GM12878 (cell line): Measurements from ENCODE around the gene C8G. TPM values are rescaled to one million over a fixed set of nuclear protein-coding genes. Genes with fewer than 3 reads are reported as not detected.

Experiments used
- ATAC-seq: fragments of 200-7000 bp; cut with Tn5 transposase; 3 replicates; pipeline ENCODE4 v1.9.1; 2020; ENCODE audit warnings: mild to moderate bottlenecking, moderate library complexity
- BruUV-seq: library from RNA; stranded (reverse); fragments of 400-500 nt; replicated peaks from 2 replicates; lab custom pipeline; 2021; lab: Mats Ljungman, UMichigan
- CTCF ChIA-PET: fragments of 300-600 bp; sonication (Branson Sonifier 250); formaldehyde crosslinking; extraction: SDS; loops from one replicate; lab custom pipeline; 2021; ENCODE audit warnings: inconsistent platforms; lab: Yijun Ruan, JAX
- POLR2A ChIA-PET: fragments of 350-600 bp; formaldehyde crosslinking; extraction: SDS; loops from one replicate; lab custom pipeline; 2021; ENCODE audit warnings: inconsistent platforms; lab: Charles Lee
- RAD21 ChIA-PET: fragments of 300-600 bp; sonication (Branson Sonifier 250); formaldehyde crosslinking; loops from one replicate; lab custom pipeline; 2023; ENCODE audit warnings: antibody characterized with exemption; ENCODE audit not compliant: unreplicated experiment; lab: Charles Lee
- SMC1A ChIA-PET: fragments of 300-600 bp; sonication (Branson Sonifier 250); formaldehyde crosslinking; loops from one replicate; lab custom pipeline; 2023; ENCODE audit not compliant: unreplicated experiment, uncharacterized antibody; lab: Charles Lee
- DNase-seq: peaks from one replicate; pipeline ENCODE4 v3.0.0-alpha.2; 2011; ENCODE audit warnings: low read depth, low spot score
- FAIRE-seq: peaks from 3 replicates; lab custom pipeline; 2011; peaks lifted over from hg19 to GRCh38; lab: Jason Lieb, UNC
- H2AFZ ChIP-seq: 2 replicates; pipeline ENCODE4 v1.6.0; 2011; ENCODE audit warnings: low read depth, low read length, control low read depth; ENCODE audit not compliant: control insufficient read depth
- H3K27ac ChIP-seq: 2 replicates; pipeline ENCODE4 v1.5.1; 2011; ENCODE audit warnings: control low read depth; ENCODE audit not compliant: control insufficient read depth, insufficient read depth
- H3K27me3 ChIP-seq, 2 experiments: replicated peaks in 1 of 2; 2 replicates each; pipeline versions ENCODE4 v1.6.0 to v1.6.1; 2011; ENCODE audit warnings: low read length in 1 of 2; ENCODE audit not compliant: control insufficient read depth in 2 of 2, insufficient read depth in 2 of 2
- H3K36me3 ChIP-seq, 2 experiments: 2 replicates each; pipeline ENCODE4 v1.5.1; 2011; ENCODE audit warnings: low read length in 1 of 2; ENCODE audit not compliant: control insufficient read depth in 2 of 2, insufficient read depth in 2 of 2
- H3K4me1 ChIP-seq: 2 replicates; pipeline ENCODE4 v1.6.1; 2011; ENCODE audit warnings: mild to moderate bottlenecking, low read length, moderate library complexity, mixed read lengths; ENCODE audit not compliant: control insufficient read depth, insufficient read depth
- H3K4me2 ChIP-seq: 2 replicates; pipeline ENCODE4 v1.6.0; 2011; ENCODE audit warnings: control low read depth; ENCODE audit not compliant: control insufficient read depth, insufficient read depth
- H3K4me3 ChIP-seq: fragments of 200-600 bp; sonication (generic); 2 replicates; pipeline ENCODE4 v1.5.1; 2016
- H3K79me2 ChIP-seq: 2 replicates; pipeline ENCODE4 v1.6.0; 2011; ENCODE audit warnings: low read length; ENCODE audit not compliant: control insufficient read depth, insufficient read depth
- H3K9ac ChIP-seq: 2 replicates; pipeline ENCODE4 v1.8.0; 2011; ENCODE audit warnings: low read length, control low read depth, mixed read lengths; ENCODE audit not compliant: control insufficient read depth, insufficient read depth
- H3K9me3 ChIP-seq: replicated peaks from 3 replicates; pipeline ENCODE4 v1.5.1; 2011; ENCODE audit warnings: mild to moderate bottlenecking, low read length; ENCODE audit not compliant: control insufficient read depth, insufficient read depth
- H4K20me1 ChIP-seq: 2 replicates; pipeline ENCODE4 v1.6.0; 2011; ENCODE audit not compliant: control insufficient read depth, insufficient read depth
- CBX5 ChIP-seq: sonication (generic); IDR thresholded peaks from 2 replicates; pipeline ENCODE4 v1.6.1; 2016; ENCODE audit warnings: low read depth, moderate library complexity, mild to moderate bottlenecking, inconsistent platforms
- E4F1 ChIP-seq: fragments of 450-650 bp; IDR thresholded peaks from 2 replicates; pipeline ENCODE4 v1.6.1; 2018; ENCODE audit warnings: borderline replicate concordance, mild to moderate bottlenecking; ENCODE audit not compliant: partially characterized antibody
- FOXM1 ChIP-seq: IDR thresholded peaks from 2 replicates; pipeline ENCODE4 v1.6.1; 2012; ENCODE audit warnings: low read depth, mild to moderate bottlenecking, inconsistent platforms, low read length, moderate library complexity
- JUNB ChIP-seq: IDR thresholded peaks from 2 replicates; pipeline ENCODE4 v1.6.1; 2016; ENCODE audit warnings: antibody characterized with exemption, mild to moderate bottlenecking
- KAT2A ChIP-seq: conservative IDR thresholded peaks from 2 replicates; pipeline ENCODE4 v1.6.1; 2011; ENCODE audit warnings: low read depth, low read length; ENCODE audit not compliant: control insufficient read depth
- NR2C2 ChIP-seq: IDR thresholded peaks from 2 replicates; pipeline ENCODE4 v1.6.1; 2011; ENCODE audit warnings: borderline replicate concordance, low read depth; ENCODE audit not compliant: control insufficient read depth, insufficient read length
- RAD21 ChIP-seq: IDR thresholded peaks from 2 replicates; pipeline ENCODE4 v1.6.1; 2011; ENCODE audit warnings: mild to moderate bottlenecking, low read depth, low read length, moderate library complexity; ENCODE audit not compliant: insufficient read depth
- RB1 ChIP-seq: fragments of 450-650 bp; formaldehyde crosslinking; IDR thresholded peaks from 2 replicates; pipeline ENCODE4 v1.6.1; 2017; ENCODE audit warnings: mild to moderate bottlenecking, borderline replicate concordance
- SIN3A ChIP-seq: IDR thresholded peaks from 2 replicates; pipeline ENCODE4 v1.6.1; 2012; ENCODE audit warnings: low read depth, low read length, improper control_type of control experiment
- WGBS: methylation state at CpG from one replicate; pipeline ENCODE4 v1.1.6; 2016; ENCODE audit warnings: low lambda C conversion rate; ENCODE audit not compliant: insufficient replicate concordance, insufficient coverage; ENCODE audit errors: missing lambda C conversion rate; 5-methylcytosine and 5-hydroxymethylcytosine counted together
- in situ Hi-C: fragments of 300-500 bp; cut with MboI; formaldehyde crosslinking; loops from 9 replicates; pipeline ENCODE4 v1.14.3; 2018; ENCODE audit warnings: mixed read lengths
- intact Hi-C: fragments of 100-400 bp; cut with micrococcal nuclease; formaldehyde crosslinking; loops from one replicate; pipeline ENCODE4 v1.14.2; 2022; ENCODE audit not compliant: unreplicated experiment
- polyA plus RNA-seq, 11 experiments: library from polyadenylated mRNA; depleted of rRNA in 4 of 11; unstranded in 6 of 11; stranded (reverse) in 5 of 11; fragments of >200 nt; fragmentation: Nextera tagmentation in 4 of 11; fragmentation: Illumina TruSeq in 1 of 11; extraction: Ambion mirVana in 4 of 11; extraction: Trizol in 1 of 11; gene quantifications; 1 replicate in 1 of 11; 2 replicates in 10 of 11; pipeline versions ENCODE4 v1.2.1 to v1.2.3, GENCODE V29; 2011 to 2016; ENCODE audit warnings: inconsistent platforms in 2 of 11, missing spikeins in 2 of 11, low read depth in 1 of 11
- total RNA-seq, 4 experiments: library from RNA; depleted of rRNA in 3 of 4; stranded (reverse); fragments of >200 nt in 3 of 4; fragmentation: Illumina TruSeq in 1 of 4; extraction: Trizol in 1 of 4; gene quantifications; 2 replicates each; pipeline versions ENCODE4 v1.2.1 to v1.2.3, GENCODE V29; 2013 to 2021
- TF ChIP-seq, protein P1 (sequence below), 3 experiments: IDR thresholded peaks in 2 of 3; conservative IDR thresholded peaks in 1 of 3; 2 replicates each; pipeline ENCODE4 v1.5.1; 2011; ENCODE audit warnings: low read depth in 3 of 3, low read length in 3 of 3, mild to moderate bottlenecking in 3 of 3, control low read depth in 2 of 3, moderate library complexity in 2 of 3, inconsistent platforms in 1 of 3, mixed read lengths in 1 of 3; ENCODE audit not compliant: control insufficient read depth in 2 of 3, insufficient read depth in 1 of 3; ENCODE audit errors: extremely low read depth in 1 of 3
- TF ChIP-seq, protein P2 (sequence below): fragments of 450-650 bp; IDR thresholded peaks from 2 replicates; pipeline ENCODE4 v1.6.1; 2017; ENCODE audit warnings: mild to moderate bottlenecking, low read depth, inconsistent platforms; ENCODE audit not compliant: poor library complexity, severe bottlenecking
- TF ChIP-seq, protein P3 (sequence below): fragments of 450-650 bp; IDR thresholded peaks from 2 replicates; pipeline ENCODE4 v1.6.1; 2017; ENCODE audit warnings: low read depth, mild to moderate bottlenecking, moderate library complexity

The C8G gene
- total and polyA plus RNA-seq, 10 of the 15 experiments (the other 5 are each of a cell fraction or from before 2014, with no cell fraction given): 0.26 to 0.69 (median 0.50) TPM; not detected in 7

DNA sequence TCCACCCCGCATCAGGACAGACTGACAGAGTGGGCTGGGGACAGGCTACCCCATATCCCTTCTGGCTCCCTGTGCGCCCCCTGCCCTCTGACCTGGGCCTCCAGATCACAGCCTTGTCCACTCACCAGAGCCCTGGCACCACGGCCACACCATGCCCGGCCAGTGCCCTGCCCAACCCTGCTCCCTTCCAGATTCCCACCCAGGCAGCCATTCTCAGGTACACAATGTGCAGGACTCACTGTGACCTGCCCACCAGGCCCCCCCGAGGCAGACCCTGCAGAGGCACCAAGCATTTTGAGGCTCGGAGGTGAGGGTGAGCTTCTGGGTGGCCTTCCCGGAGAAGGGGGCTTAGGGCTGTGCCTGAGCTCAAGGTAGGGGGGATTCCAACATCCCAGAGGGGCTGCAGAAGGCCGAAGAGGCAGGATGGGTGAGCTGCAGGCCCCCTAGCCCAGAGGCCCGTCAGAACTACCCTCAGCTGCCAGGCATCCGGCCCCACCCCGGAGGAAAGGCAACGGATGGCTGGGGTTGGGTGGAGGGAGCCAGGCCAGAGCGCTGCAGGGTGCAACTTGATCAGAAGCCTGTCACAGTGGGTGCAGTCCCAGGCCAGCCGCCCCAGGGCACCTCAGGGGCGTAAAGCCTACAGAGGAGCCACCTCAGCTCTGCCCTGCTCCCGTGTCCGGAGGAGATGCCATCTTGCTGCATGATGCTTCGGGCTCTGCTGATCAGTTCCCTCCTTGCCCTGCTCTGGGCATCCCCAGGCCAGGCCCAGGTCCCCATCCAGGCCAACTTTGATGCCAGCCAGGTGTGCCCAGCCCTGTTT lies 37.4 kb downstream of the C8G start, which contains the start of gene LCNL1 (continued):
- TF ChIP-seq, protein P1, sequence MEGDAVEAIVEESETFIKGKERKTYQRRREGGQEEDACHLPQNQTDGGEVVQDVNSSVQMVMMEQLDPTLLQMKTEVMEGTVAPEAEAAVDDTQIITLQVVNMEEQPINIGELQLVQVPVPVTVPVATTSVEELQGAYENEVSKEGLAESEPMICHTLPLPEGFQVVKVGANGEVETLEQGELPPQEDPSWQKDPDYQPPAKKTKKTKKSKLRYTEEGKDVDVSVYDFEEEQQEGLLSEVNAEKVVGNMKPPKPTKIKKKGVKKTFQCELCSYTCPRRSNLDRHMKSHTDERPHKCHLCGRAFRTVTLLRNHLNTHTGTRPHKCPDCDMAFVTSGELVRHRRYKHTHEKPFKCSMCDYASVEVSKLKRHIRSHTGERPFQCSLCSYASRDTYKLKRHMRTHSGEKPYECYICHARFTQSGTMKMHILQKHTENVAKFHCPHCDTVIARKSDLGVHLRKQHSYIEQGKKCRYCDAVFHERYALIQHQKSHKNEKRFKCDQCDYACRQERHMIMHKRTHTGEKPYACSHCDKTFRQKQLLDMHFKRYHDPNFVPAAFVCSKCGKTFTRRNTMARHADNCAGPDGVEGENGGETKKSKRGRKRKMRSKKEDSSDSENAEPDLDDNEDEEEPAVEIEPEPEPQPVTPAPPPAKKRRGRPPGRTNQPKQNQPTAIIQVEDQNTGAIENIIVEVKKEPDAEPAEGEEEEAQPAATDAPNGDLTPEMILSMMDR (IDR thresholded peaks at IDR 0.05 in 2 of 3, conservative IDR thresholded peaks at IDR 0.05 in 1 of 3; ENCODE audit: control insufficient read depth in 2 of 3, extremely low read depth in 1 of 3, insufficient read depth in 1 of 3, low read depth in 3 of 3, low read length in 3 of 3): no peak
- TF ChIP-seq RAD21: no peak
- TF ChIP-seq, protein P2, sequence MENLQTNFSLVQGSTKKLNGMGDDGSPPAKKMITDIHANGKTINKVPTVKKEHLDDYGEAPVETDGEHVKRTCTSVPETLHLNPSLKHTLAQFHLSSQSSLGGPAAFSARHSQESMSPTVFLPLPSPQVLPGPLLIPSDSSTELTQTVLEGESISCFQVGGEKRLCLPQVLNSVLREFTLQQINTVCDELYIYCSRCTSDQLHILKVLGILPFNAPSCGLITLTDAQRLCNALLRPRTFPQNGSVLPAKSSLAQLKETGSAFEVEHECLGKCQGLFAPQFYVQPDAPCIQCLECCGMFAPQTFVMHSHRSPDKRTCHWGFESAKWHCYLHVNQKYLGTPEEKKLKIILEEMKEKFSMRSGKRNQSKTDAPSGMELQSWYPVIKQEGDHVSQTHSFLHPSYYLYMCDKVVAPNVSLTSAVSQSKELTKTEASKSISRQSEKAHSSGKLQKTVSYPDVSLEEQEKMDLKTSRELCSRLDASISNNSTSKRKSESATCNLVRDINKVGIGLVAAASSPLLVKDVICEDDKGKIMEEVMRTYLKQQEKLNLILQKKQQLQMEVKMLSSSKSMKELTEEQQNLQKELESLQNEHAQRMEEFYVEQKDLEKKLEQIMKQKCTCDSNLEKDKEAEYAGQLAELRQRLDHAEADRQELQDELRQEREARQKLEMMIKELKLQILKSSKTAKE: no peak
- no peak for TF ChIP-seq RB1
- TF ChIP-seq JUNB: no peak

GRCh38 chr9:136983167-136983566 lies 38.1 kb downstream of the C8G start:
- no peaks in the 10 kb centered on the region for H3K79me2 ChIP-seq
- no peaks in the 10 kb centered on the region for H3K4me1 ChIP-seq
- no peaks in the 10 kb centered on the region for H3K9me3 ChIP-seq
- H3K4me2 ChIP-seq: no peak overlapping the region
- peaks cover 3% of the 10 kb centered on the region; the same call in 1 of the 2 replicates for H4K20me1 ChIP-seq
- no peak overlapping the region for H3K9ac ChIP-seq
- DNase-seq: no peak
- BruUV-seq: no TSS peak
- no peaks in the 10 kb centered on the region for H3K36me3 ChIP-seq
- no peak overlapping the region for H3K27ac ChIP-seq
- ChIA-PET RAD21 (no interaction called here), CTCF (no interaction called here), SMC1A (no interaction called here), POLR2A (no interaction called here)
- no peak for FAIRE-seq
- ATAC-seq: no peak
- no peak overlapping the region for H2AFZ ChIP-seq
- H3K27me3 ChIP-seq: peaks cover 5 to 6% of the 10 kb centered on the region in 2 experiments
- in situ Hi-C loops (no loop called here), intact Hi-C loops (no loop called here)
- WGBS: 20% methylated on average over 9 of the region's 9 CpGs
- H3K4me3 ChIP-seq: no peak overlapping the region
- no peak for TF ChIP-seq KAT2A
- TF ChIP-seq, protein P3, sequence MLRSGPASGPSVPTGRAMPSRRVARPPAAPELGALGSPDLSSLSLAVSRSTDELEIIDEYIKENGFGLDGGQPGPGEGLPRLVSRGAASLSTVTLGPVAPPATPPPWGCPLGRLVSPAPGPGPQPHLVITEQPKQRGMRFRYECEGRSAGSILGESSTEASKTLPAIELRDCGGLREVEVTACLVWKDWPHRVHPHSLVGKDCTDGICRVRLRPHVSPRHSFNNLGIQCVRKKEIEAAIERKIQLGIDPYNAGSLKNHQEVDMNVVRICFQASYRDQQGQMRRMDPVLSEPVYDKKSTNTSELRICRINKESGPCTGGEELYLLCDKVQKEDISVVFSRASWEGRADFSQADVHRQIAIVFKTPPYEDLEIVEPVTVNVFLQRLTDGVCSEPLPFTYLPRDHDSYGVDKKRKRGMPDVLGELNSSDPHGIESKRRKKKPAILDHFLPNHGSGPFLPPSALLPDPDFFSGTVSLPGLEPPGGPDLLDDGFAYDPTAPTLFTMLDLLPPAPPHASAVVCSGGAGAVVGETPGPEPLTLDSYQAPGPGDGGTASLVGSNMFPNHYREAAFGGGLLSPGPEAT: no peak
- no peak for TF ChIP-seq CBX5
- no peak for TF ChIP-seq SIN3A
- no peak for TF ChIP-seq FOXM1
- no peak for TF ChIP-seq E4F1
- no peak for TF ChIP-seq NR2C2
